22Rv1 (cell line): ENCODE measurements around the gene CHDH.

Source experiments
- ZFX ChIP-seq: fragments of 450-650 bp; IDR thresholded peaks from 2 replicates; pipeline ENCODE4 v1.6.1; 2017; ENCODE audit warnings: antibody characterized with exemption, borderline replicate concordance
- TF ChIP-seq, protein P1 (sequence below): fragments of 450-650 bp; IDR thresholded peaks from 2 replicates; pipeline ENCODE4 v1.5.1; 2017; ENCODE audit warnings: mild to moderate bottlenecking

GRCh38 chr3:53830944-53831343, 15.3 kb downstream of the CHDH start:
- TF ChIP-seq, protein P1, sequence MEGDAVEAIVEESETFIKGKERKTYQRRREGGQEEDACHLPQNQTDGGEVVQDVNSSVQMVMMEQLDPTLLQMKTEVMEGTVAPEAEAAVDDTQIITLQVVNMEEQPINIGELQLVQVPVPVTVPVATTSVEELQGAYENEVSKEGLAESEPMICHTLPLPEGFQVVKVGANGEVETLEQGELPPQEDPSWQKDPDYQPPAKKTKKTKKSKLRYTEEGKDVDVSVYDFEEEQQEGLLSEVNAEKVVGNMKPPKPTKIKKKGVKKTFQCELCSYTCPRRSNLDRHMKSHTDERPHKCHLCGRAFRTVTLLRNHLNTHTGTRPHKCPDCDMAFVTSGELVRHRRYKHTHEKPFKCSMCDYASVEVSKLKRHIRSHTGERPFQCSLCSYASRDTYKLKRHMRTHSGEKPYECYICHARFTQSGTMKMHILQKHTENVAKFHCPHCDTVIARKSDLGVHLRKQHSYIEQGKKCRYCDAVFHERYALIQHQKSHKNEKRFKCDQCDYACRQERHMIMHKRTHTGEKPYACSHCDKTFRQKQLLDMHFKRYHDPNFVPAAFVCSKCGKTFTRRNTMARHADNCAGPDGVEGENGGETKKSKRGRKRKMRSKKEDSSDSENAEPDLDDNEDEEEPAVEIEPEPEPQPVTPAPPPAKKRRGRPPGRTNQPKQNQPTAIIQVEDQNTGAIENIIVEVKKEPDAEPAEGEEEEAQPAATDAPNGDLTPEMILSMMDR, result no peak
- TF ChIP-seq ZFX, result no peak
